Neural cell (in vitro differentiated cells): ENCODE measurements around the gene ANAPC1.
"Not testable (repeated sequence)": the region's sequence is repeated elsewhere in the genome, so short reads cannot be mapped to it uniquely, and the experiment has no call there.

Experiments
- EZH2 ChIP-seq: fragments of 200-600, 300-800 bp; shearing (Covaris generic), sonication (generic); IDR thresholded peaks from 2 replicates; pipeline ENCODE4 v1.6.1; 2014; ENCODE audit warnings: antibody characterized with exemption, low read length, borderline replicate concordance, mild to moderate bottlenecking; ENCODE audit not compliant: insufficient read depth, poor library complexity, severe bottlenecking
- REST ChIP-seq: IDR thresholded peaks from 2 replicates; pipeline ENCODE4 v1.6.1; 2012; ENCODE audit warnings: borderline replicate concordance
- TF ChIP-seq, protein P1 (sequence below): fragments of 450-650 bp; IDR thresholded peaks from 2 replicates; pipeline ENCODE4 v1.5.1; 2014; ENCODE audit warnings: antibody characterized with exemption, mild to moderate bottlenecking, moderate library complexity; ENCODE audit not compliant: poor library complexity, severe bottlenecking

DNA sequence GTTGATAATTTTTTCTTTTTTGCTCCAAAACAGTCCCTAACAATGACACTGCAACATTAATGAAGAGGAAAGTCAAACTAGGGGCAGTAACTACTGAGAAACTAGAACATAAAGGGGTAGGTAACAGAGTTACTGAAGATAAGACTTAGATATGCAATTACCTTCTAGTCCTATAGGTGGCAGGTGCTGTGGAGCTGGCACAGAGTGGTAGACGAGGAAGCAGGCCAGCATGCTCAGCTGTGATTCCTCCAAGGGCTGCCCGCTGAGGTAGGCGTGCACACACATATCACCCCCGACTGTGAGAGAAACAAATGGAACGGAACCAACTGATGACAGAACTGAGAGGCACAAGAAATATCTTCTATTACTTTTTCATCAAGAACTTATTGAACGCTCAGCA is 111.8 kb downstream of the ANAPC1 start:
- TF ChIP-seq, protein P1, sequence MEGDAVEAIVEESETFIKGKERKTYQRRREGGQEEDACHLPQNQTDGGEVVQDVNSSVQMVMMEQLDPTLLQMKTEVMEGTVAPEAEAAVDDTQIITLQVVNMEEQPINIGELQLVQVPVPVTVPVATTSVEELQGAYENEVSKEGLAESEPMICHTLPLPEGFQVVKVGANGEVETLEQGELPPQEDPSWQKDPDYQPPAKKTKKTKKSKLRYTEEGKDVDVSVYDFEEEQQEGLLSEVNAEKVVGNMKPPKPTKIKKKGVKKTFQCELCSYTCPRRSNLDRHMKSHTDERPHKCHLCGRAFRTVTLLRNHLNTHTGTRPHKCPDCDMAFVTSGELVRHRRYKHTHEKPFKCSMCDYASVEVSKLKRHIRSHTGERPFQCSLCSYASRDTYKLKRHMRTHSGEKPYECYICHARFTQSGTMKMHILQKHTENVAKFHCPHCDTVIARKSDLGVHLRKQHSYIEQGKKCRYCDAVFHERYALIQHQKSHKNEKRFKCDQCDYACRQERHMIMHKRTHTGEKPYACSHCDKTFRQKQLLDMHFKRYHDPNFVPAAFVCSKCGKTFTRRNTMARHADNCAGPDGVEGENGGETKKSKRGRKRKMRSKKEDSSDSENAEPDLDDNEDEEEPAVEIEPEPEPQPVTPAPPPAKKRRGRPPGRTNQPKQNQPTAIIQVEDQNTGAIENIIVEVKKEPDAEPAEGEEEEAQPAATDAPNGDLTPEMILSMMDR, result not testable (repeated sequence)
- not testable (repeated sequence) for TF ChIP-seq EZH2, REST
